Psoas muscle (tissue), 8 donors: ENCODE results near the gene PCOLCE2. TPM values are rescaled to one million over a fixed set of nuclear protein-coding genes. Genes with fewer than 3 reads are reported as not detected.

Source experiments
- ATAC-seq, 4 donors: fragments of 200-7000 bp; cut with Tn5 transposase; one replicate each; pipeline ENCODE4 v1.9.1; 2020; ENCODE audit warnings: moderate library complexity in 3 of 4, mild to moderate bottlenecking in 2 of 4
- DNase-seq, 2 donors: peaks; one replicate each; pipeline ENCODE4 v3.0.0-alpha.2; 2020
- H3K27ac ChIP-seq: fragments of 200-600 bp; one replicate; pipeline ENCODE4 v1.8.0; 2022
- H3K27me3 ChIP-seq, 3 donors: fragments of 200-600 bp in 1 of 3; one replicate each; pipeline versions ENCODE4 v1.6.1 to v1.8.0; 2013 to 2022; ENCODE audit warnings: low read length in 2 of 3, mild to moderate bottlenecking in 2 of 3, moderate library complexity in 1 of 3; ENCODE audit not compliant: insufficient read depth in 3 of 3
- H3K36me3 ChIP-seq, 2 donors: fragments of 200-600 bp in 1 of 2; one replicate each; pipeline versions ENCODE4 v1.6.1 to v1.8.0; 2013 to 2022; ENCODE audit warnings: low read depth in 1 of 2, mild to moderate bottlenecking in 1 of 2, moderate library complexity in 1 of 2; ENCODE audit not compliant: insufficient read depth in 1 of 2
- H3K4me1 ChIP-seq: fragments of 200-600 bp; one replicate; pipeline ENCODE4 v1.8.0; 2022
- H3K4me3 ChIP-seq: fragments of 200-600 bp; one replicate; pipeline ENCODE4 v1.8.0; 2022; ENCODE audit warnings: mild to moderate bottlenecking
- H3K9me3 ChIP-seq: fragments of 200-600 bp; one replicate; pipeline ENCODE4 v1.8.0; 2022
- WGBS, 3 donors: extraction: QIAGEN DNeasy Blood & Tissue Kit; methylation state at CpG; one replicate each; pipeline versions ENCODE4 v1.1.6 to v1.1.7; 2013; 5-methylcytosine and 5-hydroxymethylcytosine counted together
- intact Hi-C, 2 donors: fragments of 100-400 bp; cut with DNase I; formaldehyde crosslinking; loops; one replicate each; pipeline versions ENCODE4 v1.11.0 to v1.14.2; 2022
- polyA plus RNA-seq, 3 donors: library from polyadenylated mRNA; stranded (reverse); fragments of 200-250 nt; gene quantifications; one replicate each; pipeline ENCODE4 v1.2.3, GENCODE V29; 2013
- total RNA-seq, 4 donors: library from RNA; stranded (reverse); fragmentation: NEBNext Ultra II Directional in 2 of 4; extraction: Animal tissue kit (Norgen Biotek cat#: 25700) in 2 of 4; gene quantifications; one replicate each; pipeline versions ENCODE4 v1.2.1 to v1.2.4, GENCODE V29; 2021 to 2023
- TF ChIP-seq, protein P1 (sequence below): fragments of 200-600 bp; IDR thresholded peaks from one replicate; pipeline ENCODE4 v1.8.0; 2022; ENCODE audit warnings: antibody characterized with exemption
- donor health status: healthy with polysubstance abuse.
- donor health status: DM: no; HTN: no; CAD: no; lungs with moderate emphysema.
- donor health status: Bipolar disorder and iron deficiency.
- donor health status: healthy.
- donor health status: DM: yes; HTN: yes; CAD: no.
- donor health status: DM: no; HTN: no; CAD: no.
- donor health status: DM: no; HTN: no; CAD: no.
- donor health status: DM: yes; HTN: yes; CAD: no.

The PCOLCE2 gene
- total and polyA plus RNA-seq, 7 donors: 1.4 to 8.9 (median 3.6) TPM

DNA sequence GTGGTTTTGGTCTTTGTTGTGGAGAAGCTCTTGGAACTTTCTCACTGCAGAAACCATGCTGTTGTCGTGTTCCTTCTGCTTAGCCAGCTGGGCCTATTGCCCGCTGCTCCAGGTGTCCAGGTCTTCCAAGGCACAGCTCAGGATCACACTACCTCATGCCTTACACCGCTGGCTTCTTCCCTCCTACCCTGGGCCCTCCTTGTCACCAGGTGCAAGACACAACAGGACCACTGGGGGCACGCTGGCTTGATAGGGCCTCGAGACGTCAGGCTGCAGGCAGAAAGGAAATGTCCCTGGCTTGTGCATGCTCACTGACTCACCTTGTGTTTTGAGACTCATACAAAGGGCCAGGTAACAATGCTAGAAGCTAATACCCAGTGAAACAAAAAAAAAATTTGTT is 42.3 kb upstream of the PCOLCE2 start:
- ATAC-seq (no peak), DNase-seq (no peak)
- Histone ChIP-seq H3K27ac (no peak overlapping the region), H3K4me3 (no peak overlapping the region), H3K9me3 (no peaks in the 10 kb centered on the region), H3K4me1 (no peaks in the 10 kb centered on the region), H3K27me3 (peaks cover 0 to 4% (median 0%) of the 10 kb centered on the region in 3 donors), H3K36me3 (no peaks in the 10 kb centered on the region)
- TF ChIP-seq, protein P1, sequence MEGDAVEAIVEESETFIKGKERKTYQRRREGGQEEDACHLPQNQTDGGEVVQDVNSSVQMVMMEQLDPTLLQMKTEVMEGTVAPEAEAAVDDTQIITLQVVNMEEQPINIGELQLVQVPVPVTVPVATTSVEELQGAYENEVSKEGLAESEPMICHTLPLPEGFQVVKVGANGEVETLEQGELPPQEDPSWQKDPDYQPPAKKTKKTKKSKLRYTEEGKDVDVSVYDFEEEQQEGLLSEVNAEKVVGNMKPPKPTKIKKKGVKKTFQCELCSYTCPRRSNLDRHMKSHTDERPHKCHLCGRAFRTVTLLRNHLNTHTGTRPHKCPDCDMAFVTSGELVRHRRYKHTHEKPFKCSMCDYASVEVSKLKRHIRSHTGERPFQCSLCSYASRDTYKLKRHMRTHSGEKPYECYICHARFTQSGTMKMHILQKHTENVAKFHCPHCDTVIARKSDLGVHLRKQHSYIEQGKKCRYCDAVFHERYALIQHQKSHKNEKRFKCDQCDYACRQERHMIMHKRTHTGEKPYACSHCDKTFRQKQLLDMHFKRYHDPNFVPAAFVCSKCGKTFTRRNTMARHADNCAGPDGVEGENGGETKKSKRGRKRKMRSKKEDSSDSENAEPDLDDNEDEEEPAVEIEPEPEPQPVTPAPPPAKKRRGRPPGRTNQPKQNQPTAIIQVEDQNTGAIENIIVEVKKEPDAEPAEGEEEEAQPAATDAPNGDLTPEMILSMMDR: no peak
- WGBS, 3 donors: 50 to 78% (median 63%) methylated on average over 6 of the region's 6 CpGs
- intact Hi-C loops: loop anchor here in 1 of 2 donors (5.0 kb wide), 1 partner anchor 61 kb away; no protein-coding TSS in a partner anchor

DNA sequence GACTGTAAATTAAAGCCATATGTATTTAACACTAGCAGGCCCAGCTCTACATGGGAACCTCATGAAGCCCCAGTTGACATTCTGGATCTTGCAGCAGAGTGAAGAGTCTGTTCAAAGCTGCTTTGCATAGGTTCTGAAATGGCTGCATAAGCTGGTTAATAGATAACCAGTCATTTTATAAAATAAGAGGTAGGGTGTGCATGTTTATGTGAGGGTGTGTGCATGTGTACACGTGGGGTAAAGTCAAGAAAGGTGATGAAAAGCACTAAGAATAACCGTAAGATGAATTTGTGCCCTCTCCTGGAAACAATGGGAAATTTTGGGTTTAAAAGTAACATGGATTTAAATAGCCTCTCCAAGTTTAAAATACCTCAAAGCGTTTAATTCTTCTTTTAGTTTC is 41.6 kb upstream of the PCOLCE2 start:
- intact Hi-C loops: loop anchor here in 1 of 2 donors (5.0 kb wide), 1 partner anchor 62 kb away; no protein-coding TSS in a partner anchor
- H3K9me3 ChIP-seq: no peaks in the 10 kb centered on the region
- no peaks in the 10 kb centered on the region for H3K36me3 ChIP-seq
- peaks cover 0 to 4% (median 0%) of the 10 kb centered on the region in 3 donors for H3K27me3 ChIP-seq
- DNase-seq (no peak), ATAC-seq (no peak)
- 65 to 66% (median 65%) methylated on average over 3 of the region's 3 CpGs for WGBS, 3 donors
- H3K27ac ChIP-seq: no peak overlapping the region
- H3K4me3 ChIP-seq: no peak overlapping the region
- H3K4me1 ChIP-seq: no peaks in the 10 kb centered on the region
- TF ChIP-seq, protein P1: no peak

DNA sequence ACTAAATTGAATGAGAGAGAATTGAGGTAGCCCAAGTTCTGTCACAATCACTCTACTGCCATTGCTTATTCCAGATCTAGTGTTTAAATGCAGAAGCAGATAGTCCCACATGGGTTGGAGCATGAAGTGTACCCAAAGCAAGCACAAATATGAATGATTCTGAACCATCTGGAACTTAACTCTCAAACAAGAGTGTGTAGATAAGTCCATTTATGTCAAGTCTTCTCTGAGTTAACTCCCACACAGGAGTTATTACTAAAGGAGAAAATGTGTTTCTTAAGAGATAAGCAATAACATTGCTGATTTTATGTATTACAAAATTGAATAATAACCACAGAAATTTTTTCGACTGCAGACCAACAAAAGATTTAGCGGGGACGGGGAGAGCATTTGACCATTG is 41.0 kb upstream of the PCOLCE2 start:
- no peak for ATAC-seq
- Histone ChIP-seq H3K9me3 (no peaks in the 10 kb centered on the region), H3K4me1 (no peaks in the 10 kb centered on the region), H3K4me3 (no peak overlapping the region), H3K27me3 (peaks cover 0 to 4% (median 0%) of the 10 kb centered on the region in 3 donors), H3K36me3 (no peaks in the 10 kb centered on the region), H3K27ac (no peak overlapping the region)
- WGBS, 3 donors: 66 to 95% (median 94%) methylated on average over 3 of the region's 3 CpGs
- intact Hi-C loops: loop anchor here (2.0 to 5.0 kb wide), 2 partner anchors 62 to 65 kb away; no protein-coding TSS in a partner anchor
- no peak for DNase-seq
- TF ChIP-seq, protein P1: no peak

DNA sequence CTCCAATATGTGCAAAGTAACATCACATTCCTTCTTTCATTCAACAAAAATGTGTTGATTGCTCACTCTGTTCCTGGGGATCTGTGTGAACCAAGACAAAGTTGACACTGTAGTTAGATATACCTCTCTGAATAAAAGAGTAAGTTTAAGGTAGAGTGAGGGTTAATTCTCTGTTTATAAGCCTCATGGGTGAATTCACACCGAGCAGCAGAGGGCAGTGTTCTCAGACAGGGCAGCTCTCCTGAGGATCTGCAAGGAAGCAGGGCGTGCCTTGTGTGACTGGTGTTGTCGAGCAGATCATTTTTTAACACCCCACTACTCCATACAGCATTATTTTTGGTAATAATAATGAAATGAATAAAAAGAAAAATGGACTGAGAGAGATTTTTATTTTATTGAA is 40.2 kb upstream of the PCOLCE2 start:
- no peaks in the 10 kb centered on the region for H3K36me3 ChIP-seq
- DNase-seq: peak; percentile 36 to 76
- 5 to 15% (median 8%) methylated on average over 3 of the region's 3 CpGs for WGBS, 3 donors
- ATAC-seq: peak; percentile 83 to 98 (median 90)
- no peaks in the 10 kb centered on the region for H3K9me3 ChIP-seq
- no peak overlapping the region for H3K4me3 ChIP-seq
- TF ChIP-seq, protein P1: peak; percentile 71
- no peak overlapping the region for H3K27ac ChIP-seq
- H3K27me3 ChIP-seq: peaks cover 0 to 4% (median 0%) of the 10 kb centered on the region in 3 donors
- intact Hi-C loops: loop anchor here in 1 of 2 donors (2.0 kb wide), 1 partner anchor 66 kb away; no protein-coding TSS in a partner anchor
- H3K4me1 ChIP-seq: no peaks in the 10 kb centered on the region

DNA sequence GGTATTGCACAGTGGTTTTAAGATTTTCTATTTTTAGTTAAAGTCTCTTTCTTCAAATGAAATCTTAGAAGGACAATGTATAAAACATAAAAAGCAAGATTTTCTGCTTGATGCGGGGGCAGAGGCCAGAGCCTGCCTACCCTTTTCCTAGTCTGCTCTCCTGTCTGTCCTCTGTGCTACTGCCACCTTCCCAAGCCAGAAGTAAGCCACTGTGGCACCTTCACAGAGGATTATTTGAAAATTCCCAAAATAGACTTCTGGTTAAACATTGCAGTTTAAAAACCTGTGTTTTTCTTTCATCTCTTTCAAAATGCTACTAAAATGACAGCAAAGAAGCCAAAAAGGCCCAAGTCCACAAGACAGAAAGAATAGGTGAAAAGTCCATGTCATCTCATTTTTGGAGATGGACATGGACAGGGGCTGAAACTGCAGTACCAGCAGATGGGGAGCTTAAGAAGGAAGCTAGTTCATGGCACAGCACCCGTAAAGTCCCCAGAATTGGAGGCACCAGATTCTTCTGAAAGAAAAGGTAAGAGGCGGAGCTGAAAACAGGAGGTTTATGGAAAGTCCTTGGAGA is 37.6 kb upstream of the PCOLCE2 start:
- H3K4me1 ChIP-seq: no peaks in the 10 kb centered on the region
- peaks cover 0 to 4% (median 0%) of the 10 kb centered on the region in 3 donors for H3K27me3 ChIP-seq
- no peaks in the 10 kb centered on the region for H3K36me3 ChIP-seq
- no peaks in the 10 kb centered on the region for H3K9me3 ChIP-seq
- ATAC-seq (no peak), DNase-seq (no peak)
- no peak overlapping the region for H3K27ac ChIP-seq
- 87 to 94% (median 90%) methylated on average over 3 of the region's 3 CpGs for WGBS, 3 donors
- intact Hi-C loops: no loop called here
- no peak overlapping the region for H3K4me3 ChIP-seq
- TF ChIP-seq, protein P1: no peak
